ENCODE data around the gene PARD3.
"Not testable (repeated sequence)": the region's sequence is repeated elsewhere in the genome, so short reads cannot be mapped to it uniquely, and the experiment has no call there.

Gene PARD3

DNA sequence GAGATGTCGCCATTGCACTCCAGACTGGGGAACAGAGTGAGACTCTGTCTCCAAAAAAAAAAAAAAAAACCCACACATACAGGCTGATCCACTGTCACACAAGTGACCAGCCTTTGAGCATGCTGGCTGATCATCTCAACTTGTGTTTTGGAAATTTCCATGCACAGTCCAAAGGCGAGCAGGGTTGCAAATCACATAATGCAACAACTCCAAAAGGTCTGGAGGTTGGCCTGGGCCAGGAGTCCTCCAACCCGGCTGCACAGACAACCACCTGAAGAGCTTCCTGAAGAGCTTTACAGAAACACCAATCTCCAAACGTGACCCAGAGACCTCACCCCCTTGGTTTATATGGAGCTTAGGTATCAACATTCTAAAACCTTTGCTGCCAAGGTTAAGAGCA lies 16.4 kb downstream of the PARD3 start:
- no peak for DNase-seq (ENCODE audit: insufficient read length, low spot score)
- FAIRE-seq: no peak
- no peak for TF ChIP-seq CTCF (IDR thresholded peaks at IDR 0.05; ENCODE audit: insufficient read depth, missing control alignments)

GRCh38 chr10:34797155-34797554 lies 17.9 kb downstream of the PARD3 start:
- DNase-seq (ENCODE audit: insufficient read length, low spot score) (no peak), FAIRE-seq (no peak)
- TF ChIP-seq CTCF (IDR thresholded peaks at IDR 0.05; ENCODE audit: insufficient read depth, missing control alignments): no peak

DNA sequence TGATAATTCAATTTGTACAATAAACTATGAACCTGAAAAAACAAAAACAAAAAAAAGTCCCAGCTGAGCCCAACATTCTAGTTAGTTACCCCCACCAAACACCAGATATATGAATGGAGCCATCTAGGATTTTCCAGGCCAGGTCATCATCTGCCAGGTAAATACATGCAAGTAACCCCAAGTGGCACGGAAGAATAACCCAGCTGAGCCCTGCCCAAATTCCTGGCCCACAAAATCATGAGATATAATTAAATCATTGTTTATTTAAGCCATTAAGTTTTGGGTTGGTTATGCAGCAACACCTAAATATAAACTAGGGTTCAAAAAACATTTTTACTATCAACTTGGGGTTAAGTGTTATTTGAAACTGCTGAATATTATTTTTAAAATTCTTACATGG lies 19.0 kb downstream of the PARD3 start:
- FAIRE-seq: no peak
- no peak for DNase-seq (ENCODE audit: insufficient read length, low spot score)
- TF ChIP-seq CTCF (IDR thresholded peaks at IDR 0.05; ENCODE audit: insufficient read depth, missing control alignments): no peak

DNA sequence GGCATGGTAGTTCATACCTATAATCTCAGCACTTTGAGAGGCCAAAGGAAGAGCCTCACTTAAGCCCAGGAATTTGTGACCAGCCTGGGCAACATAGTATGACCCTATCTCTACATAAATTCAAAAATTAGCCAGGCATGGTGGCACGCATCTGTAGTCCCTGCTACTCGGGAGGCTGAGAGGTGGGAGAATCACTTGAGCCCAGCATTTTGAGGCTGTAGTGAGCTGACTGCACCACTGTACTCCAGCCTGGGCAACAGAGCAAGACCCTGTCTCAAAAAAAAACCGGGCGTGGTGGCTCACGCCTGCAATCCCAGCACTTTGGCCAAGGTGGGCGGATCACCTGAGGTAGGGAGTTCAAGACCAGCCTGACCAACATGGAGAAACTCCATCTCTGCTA lies 19.8 kb downstream of the PARD3 start:
- DNase-seq (ENCODE audit: insufficient read length, low spot score): no peak
- TF ChIP-seq CTCF (IDR thresholded peaks at IDR 0.05; ENCODE audit: insufficient read depth, missing control alignments): no peak
- no peak for FAIRE-seq

DNA sequence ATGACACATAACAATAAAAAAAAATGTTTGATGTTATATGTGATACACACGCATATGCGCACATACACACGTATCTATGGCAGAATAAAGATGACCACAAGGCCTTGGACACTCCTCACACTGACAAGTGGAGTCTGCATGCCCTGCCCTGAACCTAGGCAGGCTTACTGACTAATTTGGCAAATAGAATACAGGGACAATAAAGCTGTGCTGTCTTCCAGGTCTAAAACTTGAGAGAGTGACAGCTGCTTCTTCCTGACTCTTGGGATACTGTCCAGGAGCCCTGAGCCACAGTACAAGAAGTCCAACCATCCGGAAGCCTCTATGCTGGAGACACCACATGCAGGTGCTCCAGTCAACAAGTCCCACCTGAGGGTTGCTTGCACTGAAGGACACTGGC lies 20.3 kb downstream of the PARD3 start:
- DNase-seq (ENCODE audit: insufficient read length, low spot score) (no peak), FAIRE-seq (no peak)
- TF ChIP-seq CTCF (IDR thresholded peaks at IDR 0.05; ENCODE audit: insufficient read depth, missing control alignments): no peak

GRCh38 chr10:34793581-34793980 lies 21.5 kb downstream of the PARD3 start:
- not testable (repeated sequence) for DNase-seq (ENCODE audit: insufficient read length, low spot score); FAIRE-seq

DNA sequence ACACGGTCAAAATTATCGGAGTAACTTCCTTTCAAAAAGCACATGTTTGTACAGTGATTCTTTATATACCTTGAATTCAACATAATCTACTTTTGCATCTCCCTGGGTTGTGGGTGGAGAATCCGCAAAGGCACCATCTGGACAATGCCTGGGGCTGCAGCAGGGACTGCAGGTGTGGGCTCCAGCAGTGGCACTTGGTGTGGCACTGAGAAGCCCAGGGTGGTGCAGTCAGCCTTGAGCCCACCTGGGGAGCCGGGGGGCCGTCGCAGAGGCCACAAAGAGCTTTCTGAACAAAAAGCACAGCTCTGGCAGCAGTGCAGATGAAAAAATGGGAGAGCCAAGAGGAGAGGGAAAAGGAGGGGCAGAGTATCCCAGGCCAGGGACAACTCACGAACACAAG lies 22.2 kb downstream of the PARD3 start:
- DNase-seq (ENCODE audit: insufficient read length, low spot score): no peak
- TF ChIP-seq CTCF (IDR thresholded peaks at IDR 0.05; ENCODE audit: insufficient read depth, missing control alignments): no peak
- no peak for FAIRE-seq

GRCh38 chr10:34791947-34792346 lies 23.1 kb downstream of the PARD3 start:
- no peak for FAIRE-seq
- no peak for TF ChIP-seq CTCF (IDR thresholded peaks at IDR 0.05; ENCODE audit: insufficient read depth, missing control alignments)
- DNase-seq (ENCODE audit: insufficient read length, low spot score): no peak

Data from D721Med (cell line).